ENCODE measurements around the gene NAT8.
"Not testable (repeated sequence)": the region's sequence is repeated elsewhere in the genome, so short reads cannot be mapped to it uniquely, and the experiment has no call there.

Gene NAT8, protein sequence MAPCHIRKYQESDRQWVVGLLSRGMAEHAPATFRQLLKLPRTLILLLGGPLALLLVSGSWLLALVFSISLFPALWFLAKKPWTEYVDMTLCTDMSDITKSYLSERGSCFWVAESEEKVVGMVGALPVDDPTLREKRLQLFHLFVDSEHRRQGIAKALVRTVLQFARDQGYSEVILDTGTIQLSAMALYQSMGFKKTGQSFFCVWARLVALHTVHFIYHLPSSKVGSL

DNA sequence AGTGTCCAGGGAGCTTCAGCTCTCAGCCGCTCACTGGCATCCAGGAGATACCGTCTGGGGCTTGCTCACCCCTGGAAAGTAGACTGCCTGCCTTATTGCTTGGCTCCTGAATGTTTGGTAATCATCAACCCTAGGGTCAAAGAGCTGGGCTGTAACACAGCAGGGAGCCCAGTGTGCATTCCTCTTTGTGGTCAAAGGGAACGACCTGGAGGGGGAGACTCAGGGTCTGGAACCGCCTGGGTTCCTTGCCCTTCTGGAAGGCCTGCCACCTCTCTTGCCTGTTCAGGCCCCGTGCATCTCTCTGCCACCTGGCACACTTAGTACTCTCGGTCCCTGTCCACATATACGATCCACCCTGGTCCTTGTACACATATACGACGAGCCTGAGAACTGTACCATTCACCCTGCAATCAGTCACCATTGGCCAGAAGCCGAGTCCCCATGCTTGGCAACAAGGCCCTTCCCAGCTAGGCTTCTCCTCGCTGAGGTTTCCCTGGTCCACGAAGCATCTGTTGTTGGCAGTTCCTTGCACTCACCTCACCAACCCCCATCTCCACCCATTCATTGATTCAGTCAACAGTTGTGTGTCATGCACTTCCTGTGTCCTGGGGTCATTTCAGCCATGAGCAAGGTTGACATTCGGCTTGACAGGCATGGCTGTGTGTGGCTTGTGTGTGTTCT is at the start of gene NAT8:
NAT8 (minus strand) TSS at position 85 of the 681 bp plus-strand sequence. CDS start 794 bp downstream, outside the sequence.
- DNase-seq, result no peak

- DNase-seq, result peak; percentile 84
These were observed 48.3 kb upstream of the NAT8 start for GRCh38 chr2:73690372-73691088.

DNA sequence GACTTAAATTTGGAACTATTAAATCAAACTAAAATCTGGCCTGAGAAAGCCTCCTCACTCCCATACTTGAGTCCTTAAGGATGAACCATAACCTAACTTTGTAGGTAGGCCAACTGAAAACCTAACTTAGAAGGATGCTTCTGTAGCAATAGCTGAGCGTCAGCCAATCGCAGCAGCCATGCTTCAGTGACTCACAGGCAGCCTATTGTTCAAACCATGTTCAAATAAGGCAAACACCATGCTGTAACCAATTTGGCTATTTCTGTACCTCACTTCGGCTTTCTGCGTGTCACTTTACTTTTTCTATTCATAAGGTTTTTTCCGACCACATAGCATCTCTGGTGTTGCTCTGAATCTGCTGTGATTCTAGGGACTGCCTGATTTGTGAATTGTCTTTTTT is 46.3 kb upstream of the NAT8 start:
- DNase-seq, result not testable (repeated sequence)

GRCh38 chr2:73685764-73686438 is 43.7 kb upstream of the NAT8 start:
- no peak for DNase-seq

DNA sequence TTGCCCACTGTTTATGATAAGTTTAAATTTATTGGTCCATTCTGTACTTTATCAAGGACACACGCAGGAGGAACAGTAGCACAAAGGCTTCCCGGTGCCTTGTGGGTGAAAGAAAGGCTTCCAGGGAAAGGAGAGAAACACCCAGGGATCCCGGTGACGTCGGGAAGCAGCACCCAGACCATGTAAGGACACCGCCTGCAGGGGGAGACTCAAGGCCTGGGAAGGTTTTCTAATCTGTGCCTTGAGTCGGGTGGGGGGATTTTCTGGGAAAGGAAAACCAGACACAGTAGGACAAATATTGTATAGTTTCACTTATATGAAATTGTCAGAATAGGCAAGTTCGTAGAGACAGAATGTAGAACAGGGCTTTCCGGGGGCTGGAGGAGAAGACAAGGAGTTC is 42.7 kb upstream of the NAT8 start:
- peak; percentile 66 for DNase-seq

GRCh38 chr2:73684325-73684724 is 42.1 kb upstream of the NAT8 start:
- not testable (repeated sequence) for DNase-seq

GRCh38 chr2:73679951-73680571 is 37.8 kb upstream of the NAT8 start:
- peak; percentile 74 for DNase-seq

- DNase-seq, result not testable (repeated sequence)
These were observed 37.0 kb upstream of the NAT8 start for GRCh38 chr2:73679237-73679636.

DNA sequence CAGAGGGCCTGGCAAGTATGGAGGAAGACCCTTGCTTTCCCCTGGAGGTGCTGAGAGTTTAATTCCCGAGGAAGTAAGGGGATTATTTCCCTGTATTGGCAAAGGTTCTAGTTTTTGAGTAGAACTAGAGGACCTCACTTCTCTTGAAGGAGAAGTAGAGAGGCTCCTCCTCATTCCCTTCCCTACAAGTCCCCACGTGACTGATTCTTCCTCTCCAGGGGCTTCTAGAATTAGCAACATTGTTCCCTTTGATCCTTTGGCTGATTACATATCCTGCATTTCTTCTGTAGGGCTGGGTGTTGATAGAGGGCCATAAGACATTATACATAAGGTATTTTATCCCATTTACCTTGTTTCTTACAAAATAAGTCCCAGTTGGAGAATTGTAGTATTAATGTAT is 35.8 kb upstream of the NAT8 start:
- DNase-seq, result not testable (repeated sequence)

GRCh38 chr2:73676211-73676610 is 34.0 kb upstream of the NAT8 start:
- not testable (repeated sequence) for DNase-seq

GRCh38 chr2:73674696-73675157 is 32.5 kb upstream of the NAT8 start:
- not testable (repeated sequence) for DNase-seq

DNA sequence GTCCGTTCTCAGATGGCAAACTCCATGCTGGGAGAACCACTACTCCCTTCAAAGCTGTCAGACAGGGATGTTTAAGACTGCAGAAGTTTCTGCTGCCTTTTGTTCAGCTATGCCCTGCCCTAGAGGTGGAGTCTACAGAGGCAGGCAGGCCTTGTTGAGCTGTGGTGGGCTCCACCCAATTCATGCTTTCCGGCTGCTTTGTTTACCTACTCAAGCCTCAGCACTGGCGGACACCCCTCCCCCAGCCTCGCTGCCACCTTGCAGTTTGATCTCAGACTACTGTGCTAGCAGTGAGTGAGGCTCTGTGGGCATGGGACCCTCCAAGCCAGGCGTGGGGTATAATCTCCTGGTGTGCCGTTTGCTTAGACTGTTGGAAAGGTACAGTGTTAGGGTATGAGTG is 27.8 kb upstream of the NAT8 start:
- DNase-seq, result not testable (repeated sequence)

DNA sequence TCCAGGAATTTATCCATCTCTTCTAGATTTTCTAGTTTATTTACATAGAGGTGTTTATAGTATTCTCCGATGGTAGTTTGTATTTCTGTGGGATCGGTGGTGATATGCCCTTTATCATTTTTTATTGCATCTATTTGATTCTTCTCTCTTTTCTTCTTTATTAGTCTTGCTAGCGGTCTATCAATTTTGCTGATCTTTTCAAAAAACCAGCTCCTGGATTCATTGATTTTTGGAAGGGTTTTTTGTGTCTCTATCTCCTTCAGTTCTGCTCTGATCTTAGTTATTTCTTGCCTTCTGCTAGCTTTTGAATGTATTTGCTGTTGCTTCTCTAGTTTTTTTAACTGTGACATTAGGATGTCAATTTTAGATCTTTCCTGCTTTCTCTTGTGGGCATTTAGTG is 25.0 kb upstream of the NAT8 start:
- not testable (repeated sequence) for DNase-seq

- DNase-seq, result no peak
These were observed 12.0 kb upstream of the NAT8 start for GRCh38 chr2:73654175-73654574.

GRCh38 chr2:73652348-73652747 is 10.1 kb upstream of the NAT8 start:
- DNase-seq, result no peak

DNA sequence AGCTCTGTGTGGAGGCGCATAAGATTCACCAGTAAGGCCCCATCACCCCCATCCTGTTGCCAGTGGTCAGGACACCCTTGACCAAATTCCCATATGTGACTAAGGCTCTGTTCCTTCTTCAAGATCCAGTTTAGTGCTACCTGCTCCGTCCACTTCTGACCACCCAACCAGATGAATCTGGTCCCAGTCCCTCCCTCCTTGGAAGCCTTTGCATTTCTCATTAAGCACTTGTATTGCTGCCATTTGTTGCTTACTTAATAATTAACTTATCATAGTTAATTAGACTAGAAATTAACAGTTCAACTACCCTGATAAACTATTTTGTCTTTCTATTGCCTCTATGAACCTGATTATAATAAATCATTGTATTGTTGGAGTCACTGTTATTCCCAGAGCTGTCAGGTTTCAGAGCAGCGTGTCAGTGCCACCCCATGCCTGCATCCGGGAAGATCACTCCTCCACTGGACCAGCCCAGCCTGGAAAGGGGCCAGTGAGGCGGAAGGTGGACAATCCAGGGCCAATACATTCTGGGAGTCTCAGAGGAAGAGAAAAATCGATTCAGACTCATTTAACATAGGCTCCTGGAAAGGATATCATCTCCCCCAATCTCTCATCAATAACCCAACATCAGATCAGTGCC is 9.5 kb upstream of the NAT8 start:
- DNase-seq, result no peak

DNA sequence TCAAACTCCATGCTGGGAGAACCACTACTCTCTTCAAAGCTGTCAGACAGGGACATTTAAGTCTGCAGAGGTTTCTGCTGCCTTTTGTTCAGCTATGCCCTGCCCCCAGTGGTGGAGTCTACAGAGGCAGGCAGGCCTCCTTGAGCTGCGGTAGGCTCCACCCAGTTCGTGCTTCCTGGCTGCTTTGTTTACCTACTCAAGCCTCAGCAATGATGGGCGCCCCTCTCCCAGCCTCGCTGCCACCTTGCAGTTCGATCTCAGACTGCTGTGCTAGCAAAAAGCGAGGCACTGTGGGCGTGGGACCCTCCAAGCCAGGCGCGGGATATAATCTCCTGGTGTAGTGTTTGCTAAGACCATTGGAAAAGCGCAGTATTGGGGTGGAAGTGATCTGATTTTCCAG is 5.5 kb upstream of the NAT8 start:
- not testable (repeated sequence) for DNase-seq

DNA sequence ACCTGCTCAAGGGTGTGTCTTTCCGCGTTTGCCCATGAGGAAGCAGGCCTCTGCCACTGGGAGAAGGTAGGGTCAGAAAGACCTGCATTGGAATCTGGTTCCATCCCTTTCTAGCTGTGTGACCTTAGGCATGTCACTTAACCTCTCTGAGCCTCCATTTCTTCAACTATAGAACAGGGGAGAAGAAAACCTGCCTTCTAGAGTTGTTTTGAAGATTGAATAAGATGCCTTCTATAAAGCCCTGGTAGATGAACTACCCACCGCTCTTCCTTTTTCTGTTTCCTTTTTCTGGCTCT is 507 bp downstream of the NAT8 start:
- DNase-seq, result no peak

GRCh38 chr2:73640946-73641766 is 1.1 kb downstream of the NAT8 start:
- DNase-seq, result no peak

- DNase-seq, result no peak
These were observed 1.7 kb downstream of the NAT8 start for GRCh38 chr2:73640511-73640911.

DNA sequence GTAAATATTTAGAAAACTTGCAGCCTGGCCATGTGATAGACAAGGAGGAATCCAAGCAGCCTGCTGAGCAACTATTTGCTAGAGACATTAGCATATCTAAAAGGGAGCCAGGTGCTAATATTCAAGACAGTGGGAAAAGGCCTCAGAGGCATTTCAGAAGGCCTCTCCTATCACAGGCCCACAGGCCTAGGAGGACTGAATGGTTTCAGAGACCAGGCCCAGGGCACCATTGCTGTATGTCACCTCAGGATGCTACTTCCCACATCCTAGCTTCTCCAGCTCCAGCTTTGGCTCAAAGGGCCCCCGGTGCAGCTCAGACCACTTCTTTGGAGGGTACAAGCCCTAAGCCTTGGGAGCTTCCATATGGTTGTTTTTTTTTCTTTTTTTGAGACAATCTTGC is 3.8 kb downstream of the NAT8 start:
- DNase-seq, result no peak

GRCh38 chr2:73636977-73637376 is 5.2 kb downstream of the NAT8 start:
- not testable (repeated sequence) for DNase-seq
